Right lung (tissue), 5 donors: ENCODE results near the gene ETS1. TPM values are rescaled to one million over a fixed set of nuclear protein-coding genes. Genes with fewer than 3 reads are reported as not detected.

Source experiments
- DNase-seq, 2 donors: peaks; one replicate each; pipeline ENCODE4 v3.0.0-alpha.2; 2013
- polyA plus RNA-seq, 5 donors: library from polyadenylated mRNA; unstranded; fragments of 120-200 nt; gene quantifications; one replicate each; pipeline versions ENCODE4 v1.2.1 to v1.2.3, GENCODE V29; 2013; ENCODE audit warnings: inconsistent platforms in 1 of 5, low replicate concordance in 1 of 5; ENCODE audit not compliant: insufficient read length in 5 of 5, insufficient read depth in 1 of 5

The ETS1 gene
- polyA plus RNA-seq, 5 donors, result 111 to 141 (median 125) TPM

DNA sequence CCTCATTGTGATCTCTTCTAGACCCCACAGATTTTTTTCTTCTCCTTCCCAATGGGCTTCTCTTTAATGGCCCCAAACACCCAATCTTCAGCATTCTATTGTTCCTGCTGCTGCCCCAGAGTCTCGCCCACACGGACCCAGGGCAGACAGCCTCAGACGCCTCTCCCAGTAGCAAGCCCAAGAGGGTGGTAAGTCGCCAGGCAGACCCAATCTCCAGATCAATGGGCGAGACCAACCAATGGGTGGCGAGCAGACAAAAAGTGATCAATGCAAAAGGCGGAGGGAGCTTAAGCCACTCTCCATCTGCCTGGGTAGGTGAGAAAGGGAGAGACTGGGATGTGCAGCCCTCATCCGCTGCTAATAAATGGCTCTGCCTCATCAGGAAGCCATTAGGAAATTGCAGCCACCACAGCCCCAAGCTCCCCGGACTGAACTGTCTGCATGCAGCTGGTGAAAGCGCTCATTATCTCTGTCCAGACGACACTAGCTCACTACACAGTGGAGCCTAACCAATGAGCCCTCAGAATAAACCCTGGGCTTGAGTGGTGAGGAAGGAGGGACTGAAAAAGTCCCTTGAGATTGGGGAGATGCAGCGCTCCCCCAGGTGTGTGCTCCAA is 81.8 kb downstream of the ETS1 start:
- no peak for DNase-seq

DNA sequence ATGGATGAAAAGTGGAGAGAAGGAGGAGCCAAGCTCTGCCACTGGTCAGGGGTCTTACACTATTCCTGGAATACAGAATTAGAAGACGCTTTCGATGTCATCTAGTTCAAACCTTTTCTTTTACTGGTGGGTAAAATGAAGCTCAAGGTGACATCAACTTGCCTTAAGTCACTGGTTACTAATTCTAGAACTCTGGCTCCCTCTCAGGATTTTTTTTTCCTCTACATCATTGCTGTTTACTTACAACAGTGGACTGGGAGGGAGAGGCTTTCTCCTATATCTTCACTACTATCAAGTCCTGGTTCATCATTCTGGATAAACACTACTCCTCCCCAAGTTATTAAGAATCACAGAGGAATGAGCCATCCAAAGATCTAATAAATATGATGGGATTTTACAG is 82.9 kb downstream of the ETS1 start:
- no peak for DNase-seq

- DNase-seq, result no peak
These were observed 83.9 kb downstream of the ETS1 start for GRCh38 chr11:128503245-128503991.

GRCh38 chr11:128502726-128503125 is 84.6 kb downstream of the ETS1 start:
- DNase-seq, result no peak

- DNase-seq, result no peak
These were observed 85.5 kb downstream of the ETS1 start for GRCh38 chr11:128501632-128502549.

DNA sequence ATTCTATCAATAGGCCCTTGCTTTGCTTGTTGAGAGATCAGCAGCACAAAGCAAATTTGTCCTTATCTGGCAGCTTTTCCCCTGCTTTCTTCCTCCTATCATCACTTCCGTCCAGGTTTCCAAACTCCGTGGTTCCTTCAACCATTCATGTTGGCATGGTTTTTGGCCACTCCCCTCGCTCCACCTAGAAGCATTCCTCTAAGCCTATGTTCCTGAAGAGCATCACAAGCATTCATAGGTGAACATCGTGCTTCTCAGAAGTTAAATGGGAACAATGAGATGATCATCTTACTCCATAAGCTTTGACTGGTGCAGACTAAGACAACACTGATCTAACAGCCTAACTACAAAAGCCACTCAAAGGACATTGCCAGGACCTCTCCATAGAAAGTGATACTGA is 86.3 kb downstream of the ETS1 start:
- no peak for DNase-seq

DNA sequence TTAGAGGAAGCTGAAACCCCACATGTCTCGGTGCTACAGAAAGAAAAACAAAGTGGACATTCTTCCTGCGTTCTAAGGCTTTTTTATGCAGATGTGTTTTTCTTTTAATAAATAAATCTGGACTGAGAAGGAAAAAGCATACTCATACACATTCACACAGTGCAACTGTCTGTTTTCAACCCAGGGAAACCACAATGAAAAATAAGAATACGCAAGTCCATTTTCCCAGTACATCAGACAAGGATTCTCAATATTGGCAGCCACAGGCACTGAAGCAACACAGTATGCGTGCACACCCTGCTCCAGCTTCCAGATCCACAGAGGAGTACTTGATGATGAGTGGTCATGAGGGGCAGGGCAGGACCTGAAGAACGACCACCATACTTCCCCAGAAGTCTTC is 86.9 kb downstream of the ETS1 start:
- no peak for DNase-seq

DNA sequence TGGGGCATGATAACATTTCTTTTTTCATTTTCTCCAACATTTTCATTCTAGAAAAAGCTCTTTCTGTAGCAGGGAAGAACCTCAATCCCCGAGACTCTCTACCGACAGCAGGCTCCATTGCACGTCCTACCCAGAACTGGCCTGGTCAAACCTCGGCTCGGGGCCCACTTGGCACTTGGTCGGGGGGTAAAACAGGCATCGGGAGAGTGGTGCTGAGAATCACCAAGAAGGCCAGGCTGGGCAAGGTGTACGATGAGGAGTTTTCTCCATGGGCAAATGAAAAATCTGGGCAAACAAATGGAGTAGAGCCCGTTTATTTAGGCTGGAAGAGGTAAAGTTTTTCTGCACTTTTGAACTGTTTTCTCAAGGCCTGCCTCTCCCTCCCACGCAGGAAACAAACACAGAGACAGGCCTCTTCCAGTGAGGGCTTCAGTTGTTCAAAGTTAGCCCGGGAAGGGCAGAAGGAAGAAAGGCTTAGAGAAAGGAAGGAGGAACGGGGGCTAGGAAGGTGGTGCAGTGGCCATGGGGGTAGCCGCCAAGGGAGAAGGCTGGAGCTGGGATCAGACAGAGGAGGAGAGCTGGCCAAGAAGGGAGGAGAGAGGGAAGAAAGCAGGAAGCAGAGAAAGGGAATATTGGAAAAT is 87.6 kb downstream of the ETS1 start:
- no peak for DNase-seq

DNA sequence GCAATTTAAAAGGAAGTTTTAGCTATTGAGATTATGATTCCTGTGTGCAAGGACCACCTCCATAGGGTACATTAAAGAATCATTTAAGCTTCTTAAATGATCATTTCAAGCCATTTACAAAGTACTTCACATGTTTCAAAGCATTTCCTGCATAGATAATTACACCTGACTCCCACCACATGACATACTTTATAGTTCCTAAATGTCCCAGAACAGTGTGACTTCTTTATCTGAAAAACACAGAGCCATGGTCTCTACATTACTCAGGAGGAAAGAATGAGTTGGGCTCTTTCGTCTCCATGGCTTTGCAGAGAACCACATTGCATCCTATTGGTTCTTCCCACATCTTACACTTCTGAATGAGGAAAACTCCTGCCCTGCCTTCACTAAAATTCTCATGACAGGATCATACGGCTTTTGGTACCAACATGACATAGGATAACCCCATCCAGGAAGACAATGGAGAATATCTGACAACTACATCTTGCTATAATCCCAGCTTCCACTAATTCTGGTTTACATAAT is 88.6 kb downstream of the ETS1 start:
- no peak for DNase-seq

DNA sequence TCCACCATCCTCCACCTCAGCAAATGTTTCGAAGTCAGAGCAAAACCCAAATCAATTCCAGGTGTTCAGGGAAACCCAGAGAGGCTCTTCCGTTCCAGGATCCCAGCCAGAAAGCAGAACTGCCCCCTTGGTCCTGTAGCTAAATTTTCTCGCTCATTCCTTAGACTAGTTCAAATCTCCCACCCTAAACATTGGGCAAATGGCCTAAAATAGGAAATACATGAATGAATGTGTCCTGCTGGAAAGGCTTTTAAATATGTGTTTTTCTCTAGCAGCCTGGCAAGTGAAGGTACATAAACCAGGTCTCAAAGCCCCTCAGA is 89.6 kb downstream of the ETS1 start:
- no peak for DNase-seq

DNA sequence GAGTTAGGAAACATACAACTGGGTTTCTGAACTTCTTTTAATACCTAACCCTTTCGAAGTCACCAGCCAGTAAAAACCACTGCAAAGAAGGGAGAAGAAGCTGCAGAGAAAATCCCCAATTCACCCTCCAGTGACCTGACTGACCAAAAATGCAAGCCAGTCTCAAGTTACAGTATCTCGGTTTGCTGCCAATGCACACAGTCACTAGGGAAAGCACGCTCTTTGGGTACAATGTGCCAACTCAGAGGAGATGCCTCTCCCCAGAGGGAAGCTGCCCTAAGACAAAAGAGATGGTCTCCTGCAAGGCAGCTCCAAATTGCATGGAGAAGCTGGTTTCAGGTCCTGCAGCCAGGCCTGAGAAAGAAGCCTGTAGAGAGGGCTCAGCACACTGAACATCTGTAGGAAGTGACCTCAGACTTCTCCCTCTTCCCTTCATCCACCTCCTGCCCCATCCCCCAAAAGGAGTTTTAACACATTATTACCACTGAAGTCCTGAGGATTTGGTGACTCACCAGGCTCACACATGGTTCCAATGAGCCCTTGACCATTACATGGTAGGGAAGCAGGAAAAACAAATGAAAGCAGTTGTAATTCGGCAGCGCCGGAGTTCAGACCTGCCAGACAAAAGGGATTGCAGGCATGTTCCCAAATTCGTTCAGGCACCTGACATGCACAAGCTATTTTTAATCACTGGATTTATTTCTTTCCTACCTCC is 90.1 kb downstream of the ETS1 start:
- DNase-seq, result no peak

DNA sequence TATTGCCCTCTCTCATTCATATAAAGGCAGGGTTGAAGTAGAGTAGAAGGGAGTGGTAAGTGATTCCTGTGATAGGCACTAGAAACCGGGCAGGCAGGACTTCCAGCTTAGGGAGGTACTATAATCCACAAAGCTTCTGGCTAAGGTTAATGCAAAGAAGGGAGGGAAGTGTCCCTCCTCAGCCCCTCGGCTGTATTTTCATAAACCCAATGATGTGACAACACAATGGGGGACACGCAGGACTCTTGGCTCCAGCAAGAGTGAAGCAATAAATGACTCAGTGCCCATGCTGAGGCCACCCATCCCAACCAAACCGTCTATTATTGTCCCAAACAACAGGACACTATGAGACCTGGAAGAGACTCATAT is 90.7 kb downstream of the ETS1 start:
- no peak for DNase-seq

DNA sequence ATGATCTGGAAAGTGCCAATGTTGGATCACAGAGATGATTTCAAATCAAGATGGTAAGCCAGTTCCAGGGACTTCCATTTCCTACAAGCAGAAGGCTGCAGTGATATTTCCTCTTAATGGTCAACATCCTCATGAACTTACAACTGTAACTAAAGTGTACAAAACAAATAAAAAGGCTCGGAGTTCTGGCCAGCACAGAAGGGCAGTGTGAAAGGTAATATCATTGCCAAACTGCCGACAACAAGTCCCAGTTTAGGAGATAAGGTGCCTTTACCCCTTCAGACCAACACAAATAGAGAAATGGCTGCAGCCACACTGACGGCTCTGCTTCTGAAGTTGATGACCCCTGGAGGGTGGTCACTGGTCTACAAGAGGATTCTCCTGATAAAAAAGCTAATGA is 91.1 kb downstream of the ETS1 start:
- no peak for DNase-seq

GRCh38 chr11:128494418-128495332 is 92.7 kb downstream of the ETS1 start:
- no peak for DNase-seq

DNA sequence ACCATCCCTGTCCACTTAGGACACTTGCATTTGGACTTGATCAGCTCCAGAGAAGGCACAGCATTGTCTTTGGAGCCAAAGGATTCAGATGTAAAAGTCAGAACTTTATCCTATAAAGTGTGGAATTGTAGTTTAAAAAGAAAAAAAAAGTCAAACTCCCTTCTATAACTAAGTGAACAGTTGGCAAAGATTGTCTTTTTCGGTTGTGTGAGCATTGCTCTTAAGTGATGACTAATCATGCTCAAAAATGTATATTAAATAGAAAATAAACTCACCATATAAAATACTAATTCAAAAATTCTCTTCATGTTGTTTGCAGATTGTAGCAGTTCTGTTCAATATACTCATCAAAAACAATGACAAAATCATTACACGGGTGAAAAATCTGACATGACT is 93.8 kb downstream of the ETS1 start:
- DNase-seq, result no peak

GRCh38 chr11:128492903-128493569 is 94.3 kb downstream of the ETS1 start:
- no peak for DNase-seq

DNA sequence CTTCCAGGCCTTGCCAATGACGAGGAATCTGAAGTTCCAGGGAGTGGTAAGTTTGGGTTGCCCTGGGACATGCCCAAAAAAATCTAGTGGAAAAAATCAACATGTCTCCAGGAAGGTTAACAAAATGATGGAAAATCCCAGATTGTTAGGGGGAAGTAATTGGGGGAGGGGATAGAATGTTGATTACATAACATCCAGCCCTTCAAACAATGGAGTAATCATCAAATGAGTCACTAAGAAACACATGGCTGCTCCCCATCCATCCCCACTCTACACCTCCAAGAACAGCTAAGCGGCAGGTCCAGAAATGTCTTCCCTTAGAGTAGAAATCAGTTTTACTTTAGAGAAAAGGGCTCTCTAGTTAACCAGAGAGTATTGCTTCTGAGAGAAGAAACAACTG is 94.9 kb downstream of the ETS1 start:
- DNase-seq, result no peak

DNA sequence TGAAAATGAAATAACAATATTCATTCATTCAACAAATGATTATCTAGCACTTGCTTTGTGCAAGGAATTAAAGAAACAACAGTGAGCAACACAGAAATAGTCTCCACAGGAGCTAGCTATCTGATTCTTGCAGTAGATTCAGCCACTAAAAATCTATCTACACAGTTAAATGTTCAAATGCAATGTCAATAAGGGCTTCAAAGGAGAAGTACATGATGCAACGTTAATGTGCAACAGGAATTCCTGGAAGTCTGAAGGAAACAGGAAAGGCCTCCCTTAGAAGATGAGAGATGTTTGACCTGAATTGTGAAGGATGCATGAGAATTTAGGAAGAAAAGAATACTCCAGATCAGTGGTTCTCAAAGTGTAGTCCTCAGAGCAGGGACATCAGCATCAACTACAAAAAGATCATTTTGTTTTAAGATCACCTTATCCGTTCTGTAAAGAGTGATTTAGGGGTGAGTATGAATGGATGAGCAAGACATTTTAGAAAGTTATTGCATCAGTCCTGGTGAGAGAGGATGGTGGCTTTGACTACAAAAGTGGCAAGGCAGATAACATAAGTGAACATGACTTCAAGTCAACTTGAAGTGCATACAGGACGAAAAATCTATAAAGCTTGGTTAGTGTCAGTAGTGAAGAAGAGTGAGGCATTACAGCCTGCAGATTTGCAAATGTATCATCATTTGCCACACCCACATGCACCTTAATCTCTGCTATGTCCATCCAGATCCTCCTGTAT is 96.0 kb downstream of the ETS1 start:
- no peak for DNase-seq

GRCh38 chr11:128490092-128490491 is 97.3 kb downstream of the ETS1 start:
- DNase-seq, result no peak
